ENCODE data around the gene L3MBTL4.
"Not testable (repeated sequence)": the region's sequence is repeated elsewhere in the genome, so short reads cannot be mapped to it uniquely, and the experiment has no call there.

L3MBTL4 gene

GRCh38 chr18:6161549-6161948 lies 253.2 kb downstream of the L3MBTL4 start:
- DNase-seq = no peak

GRCh38 chr18:6159426-6159825 lies 255.3 kb downstream of the L3MBTL4 start:
- no peak for DNase-seq

- DNase-seq = no peak
Measured at GRCh38 chr18:6158958-6159357, 255.8 kb downstream of the L3MBTL4 start.

- DNase-seq = no peak
Measured at GRCh38 chr18:6156446-6156845, 258.3 kb downstream of the L3MBTL4 start.

GRCh38 chr18:6155707-6156106 lies 259.0 kb downstream of the L3MBTL4 start:
- no peak for DNase-seq

- no peak for DNase-seq
Measured at GRCh38 chr18:6150430-6150829, 264.3 kb downstream of the L3MBTL4 start.

GRCh38 chr18:6146307-6146661 lies 268.4 kb downstream of the L3MBTL4 start:
- no peak for DNase-seq

- DNase-seq = no peak
Measured at GRCh38 chr18:6145645-6146306, 268.9 kb downstream of the L3MBTL4 start.

- no peak for DNase-seq
Measured at GRCh38 chr18:6139007-6139406, 275.7 kb downstream of the L3MBTL4 start.

- DNase-seq = not testable (repeated sequence)
Measured at GRCh38 chr18:6135901-6136300, 278.8 kb downstream of the L3MBTL4 start.

GRCh38 chr18:6135029-6135428 lies 279.7 kb downstream of the L3MBTL4 start:
- not testable (repeated sequence) for DNase-seq

GRCh38 chr18:6132751-6133368 lies 281.9 kb downstream of the L3MBTL4 start:
- no peak for DNase-seq

- DNase-seq = no peak
Measured at GRCh38 chr18:6120820-6121279, 293.9 kb downstream of the L3MBTL4 start.

GRCh38 chr18:6119761-6120160 lies 294.9 kb downstream of the L3MBTL4 start:
- DNase-seq = no peak

GRCh38 chr18:6118080-6118479 lies 296.6 kb downstream of the L3MBTL4 start:
- DNase-seq = no peak

GRCh38 chr18:6115710-6116109 lies 299.0 kb downstream of the L3MBTL4 start:
- no peak for DNase-seq

- no peak for DNase-seq
Measured at GRCh38 chr18:6113650-6114049, 301.1 kb downstream of the L3MBTL4 start.

- DNase-seq = no peak
Measured at GRCh38 chr18:6111726-6112125, 303.0 kb downstream of the L3MBTL4 start.

GRCh38 chr18:6109743-6110142 lies 305.0 kb downstream of the L3MBTL4 start:
- no peak for DNase-seq

- DNase-seq = no peak
Measured at GRCh38 chr18:6107794-6108193, 306.9 kb downstream of the L3MBTL4 start.

GRCh38 chr18:6106091-6106685 lies 308.5 kb downstream of the L3MBTL4 start:
- DNase-seq = no peak

- no peak for DNase-seq
Measured at GRCh38 chr18:6103741-6104140, 311.0 kb downstream of the L3MBTL4 start.

- DNase-seq = no peak
Measured at GRCh38 chr18:6096730-6097129, 318.0 kb downstream of the L3MBTL4 start.

GRCh38 chr18:6088432-6088831 lies 326.3 kb downstream of the L3MBTL4 start:
- DNase-seq = no peak

Measured in NCI-H146 (cell line).